ENCODE measurements around the gene RAPH1. TPM values are rescaled to one million over a fixed set of nuclear protein-coding genes. Genes with fewer than 3 reads are reported as not detected.

RAPH1 gene
- total RNA-seq, 1 experiment from 2014 or later = 16.5 TPM

DNA sequence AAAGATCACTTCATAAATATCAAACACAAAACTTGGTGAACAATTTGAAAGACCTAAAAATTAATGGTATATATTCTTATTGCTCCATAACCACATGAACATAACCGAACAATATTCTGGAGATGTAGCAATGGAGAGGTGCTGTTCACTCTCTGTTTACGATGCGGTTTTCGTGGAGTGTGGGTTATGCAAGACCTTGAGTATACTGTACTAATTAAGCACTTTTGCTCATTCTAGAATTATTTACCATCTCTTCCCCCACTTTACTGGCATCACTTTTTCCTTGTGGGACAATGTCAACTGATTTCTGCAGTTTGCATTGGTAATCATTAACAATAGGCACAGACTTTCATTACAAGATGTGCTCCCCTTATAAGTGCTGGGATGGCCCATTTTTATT, 97.6 kb downstream of the RAPH1 start:
- no peaks in the 10 kb centered on the region for H3K79me2 ChIP-seq (ENCODE audit: low read depth)
- ChIA-PET POLR2A (ENCODE audit: unreplicated experiment) (no interaction called here), CTCF (no interaction called here)
- H3K36me3 ChIP-seq (ENCODE audit: low read depth) = no peaks in the 10 kb centered on the region
- H3K4me3 ChIP-seq = no peak overlapping the region
- BruUV-seq (replicated peaks) = no TSS peak
- TF ChIP-seq, protein P1, sequence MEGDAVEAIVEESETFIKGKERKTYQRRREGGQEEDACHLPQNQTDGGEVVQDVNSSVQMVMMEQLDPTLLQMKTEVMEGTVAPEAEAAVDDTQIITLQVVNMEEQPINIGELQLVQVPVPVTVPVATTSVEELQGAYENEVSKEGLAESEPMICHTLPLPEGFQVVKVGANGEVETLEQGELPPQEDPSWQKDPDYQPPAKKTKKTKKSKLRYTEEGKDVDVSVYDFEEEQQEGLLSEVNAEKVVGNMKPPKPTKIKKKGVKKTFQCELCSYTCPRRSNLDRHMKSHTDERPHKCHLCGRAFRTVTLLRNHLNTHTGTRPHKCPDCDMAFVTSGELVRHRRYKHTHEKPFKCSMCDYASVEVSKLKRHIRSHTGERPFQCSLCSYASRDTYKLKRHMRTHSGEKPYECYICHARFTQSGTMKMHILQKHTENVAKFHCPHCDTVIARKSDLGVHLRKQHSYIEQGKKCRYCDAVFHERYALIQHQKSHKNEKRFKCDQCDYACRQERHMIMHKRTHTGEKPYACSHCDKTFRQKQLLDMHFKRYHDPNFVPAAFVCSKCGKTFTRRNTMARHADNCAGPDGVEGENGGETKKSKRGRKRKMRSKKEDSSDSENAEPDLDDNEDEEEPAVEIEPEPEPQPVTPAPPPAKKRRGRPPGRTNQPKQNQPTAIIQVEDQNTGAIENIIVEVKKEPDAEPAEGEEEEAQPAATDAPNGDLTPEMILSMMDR (conservative IDR thresholded peaks at IDR 0.05) = no peak
- TF ChIP-seq EZH2 (IDR thresholded peaks at IDR 0.05; ENCODE audit: low read depth) = no peak
- no peaks in the 10 kb centered on the region for H3K9me2 ChIP-seq (ENCODE audit: insufficient read depth)
- 0 out of 2 replicates have a peak, but pooled peaks cover 3% of the 10 kb centered on the region for H4K20me1 ChIP-seq (ENCODE audit: insufficient read depth)
- no peak overlapping the region for H3K27ac ChIP-seq
- H3K4me1 ChIP-seq (replicated peaks; ENCODE audit: insufficient read depth) = no peaks in the 10 kb centered on the region
- no peaks in the 10 kb centered on the region for H3K27me3 ChIP-seq (ENCODE audit: insufficient read depth, low read depth)
- no peaks in the 10 kb centered on the region for H3K9me3 ChIP-seq (ENCODE audit: insufficient read depth, low read depth)
- intact Hi-C loops (cut with micrococcal nuclease; ENCODE audit: unreplicated experiment) = no loop called here
- no peak overlapping the region for H3K4me2 ChIP-seq
- no peak for DNase-seq
- no peaks in the 10 kb centered on the region for H3F3A ChIP-seq (ENCODE audit: insufficient read depth, low read depth)
- no peak overlapping the region for H2AFZ ChIP-seq

DNA sequence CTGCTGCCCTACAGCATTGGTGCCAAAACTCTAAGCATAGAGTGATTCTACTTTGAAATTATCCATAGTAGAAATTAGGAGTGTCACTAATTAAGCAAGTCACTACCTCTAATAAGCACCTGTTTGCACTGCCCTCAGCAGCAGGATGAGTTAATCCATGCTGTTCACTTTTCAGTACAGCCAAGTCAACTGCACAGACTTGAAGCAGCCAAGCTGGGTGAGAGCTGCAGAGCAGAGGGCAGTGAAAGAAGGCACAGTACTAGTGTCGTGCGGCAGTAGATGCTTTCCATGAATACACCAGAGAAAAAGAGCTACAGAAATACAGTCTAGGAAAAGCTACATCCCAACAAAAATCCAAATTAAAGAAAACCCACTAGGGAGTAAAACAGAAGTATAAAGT, 98.6 kb downstream of the RAPH1 start:
- BruUV-seq (replicated peaks) = no TSS peak
- H2AFZ ChIP-seq = no peak overlapping the region
- TF ChIP-seq EZH2 (IDR thresholded peaks at IDR 0.05; ENCODE audit: low read depth) = no peak
- TF ChIP-seq, protein P1 (conservative IDR thresholded peaks at IDR 0.05) = no peak
- POLR2A ChIA-PET (ENCODE audit: unreplicated experiment) = interaction anchor here (0.6 kb wide), 1 partner anchor 9 kb away, joined by 4 read pairs; no protein-coding TSS in a partner anchor
- no peaks in the 10 kb centered on the region for H3K9me2 ChIP-seq (ENCODE audit: insufficient read depth)
- H3K27me3 ChIP-seq (ENCODE audit: insufficient read depth, low read depth) = no peaks in the 10 kb centered on the region
- intact Hi-C loops (cut with micrococcal nuclease; ENCODE audit: unreplicated experiment) = no loop called here
- DNase-seq = no peak
- H3F3A ChIP-seq (ENCODE audit: insufficient read depth, low read depth) = no peaks in the 10 kb centered on the region
- H3K36me3 ChIP-seq (ENCODE audit: low read depth) = no peaks in the 10 kb centered on the region
- no peak overlapping the region for H3K4me2 ChIP-seq
- CTCF ChIA-PET = no interaction called here
- H3K27ac ChIP-seq = no peak overlapping the region
- H3K4me1 ChIP-seq (replicated peaks; ENCODE audit: insufficient read depth) = no peaks in the 10 kb centered on the region
- H3K9me3 ChIP-seq (ENCODE audit: insufficient read depth, low read depth) = no peaks in the 10 kb centered on the region
- H3K79me2 ChIP-seq (ENCODE audit: low read depth) = no peaks in the 10 kb centered on the region
- no peak overlapping the region for H3K4me3 ChIP-seq
- 0 out of 2 replicates have a peak, but pooled peaks cover 3% of the 10 kb centered on the region for H4K20me1 ChIP-seq (ENCODE audit: insufficient read depth)

DNA sequence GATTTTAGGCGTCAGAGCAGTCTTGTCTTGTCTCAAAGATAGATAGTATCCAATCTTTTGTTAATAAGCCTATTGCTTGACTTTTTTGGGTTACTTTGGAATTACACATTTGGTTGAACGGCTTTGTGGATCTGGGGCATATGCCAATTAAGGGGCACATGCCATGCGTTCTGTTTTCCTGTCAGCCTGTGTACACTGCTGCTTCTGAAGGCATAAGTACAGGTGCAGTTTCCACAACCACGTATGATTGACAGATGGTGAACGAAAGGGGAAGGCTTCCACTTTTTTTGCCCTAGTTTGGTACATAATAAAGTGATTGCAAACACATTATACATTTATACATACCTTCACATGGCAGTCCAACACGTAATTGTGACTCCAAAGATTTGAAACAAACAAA, 102.3 kb downstream of the RAPH1 start:
- H3K4me3 ChIP-seq = no peak overlapping the region
- DNase-seq = no peak
- no peak overlapping the region for H3K27ac ChIP-seq
- no TSS peak for BruUV-seq (replicated peaks)
- H3K9me3 ChIP-seq (ENCODE audit: insufficient read depth, low read depth) = no peaks in the 10 kb centered on the region
- TF ChIP-seq, protein P1 (conservative IDR thresholded peaks at IDR 0.05) = no peak
- TF ChIP-seq EZH2 (IDR thresholded peaks at IDR 0.05; ENCODE audit: low read depth) = no peak
- H4K20me1 ChIP-seq (ENCODE audit: insufficient read depth) = 0 out of 2 replicates have a peak, but pooled peaks cover 3% of the 10 kb centered on the region
- H3K36me3 ChIP-seq (ENCODE audit: low read depth) = no peaks in the 10 kb centered on the region
- H3K27me3 ChIP-seq (ENCODE audit: insufficient read depth, low read depth) = no peaks in the 10 kb centered on the region
- ChIA-PET POLR2A (ENCODE audit: unreplicated experiment) (interaction anchor here (0.6 kb wide), 1 partner anchor 423 kb away, joined by 4 read pairs; no protein-coding TSS in a partner anchor), CTCF (no interaction called here)
- no peaks in the 10 kb centered on the region for H3K9me2 ChIP-seq (ENCODE audit: insufficient read depth)
- H3K79me2 ChIP-seq (ENCODE audit: low read depth) = no peaks in the 10 kb centered on the region
- no peaks in the 10 kb centered on the region for H3K4me1 ChIP-seq (replicated peaks; ENCODE audit: insufficient read depth)
- H3F3A ChIP-seq (ENCODE audit: insufficient read depth, low read depth) = no peaks in the 10 kb centered on the region
- H2AFZ ChIP-seq = no peak overlapping the region
- no peak overlapping the region for H3K4me2 ChIP-seq
- intact Hi-C loops (cut with micrococcal nuclease; ENCODE audit: unreplicated experiment) = no loop called here
